CD4-positive, alpha-beta T cell treated with Interferon alpha-2 for 1 hour (primary cell): ENCODE measurements around the gene ZNF610.
"Not testable (repeated sequence)": the region's sequence is repeated elsewhere in the genome, so short reads cannot be mapped to it uniquely, and the experiment has no call there.

Experiments
- DNase-seq, 2 donors: peaks; one replicate each; pipeline ENCODE4 v3.0.0-alpha.2; 2020 to 2022

Gene ZNF610

DNA sequence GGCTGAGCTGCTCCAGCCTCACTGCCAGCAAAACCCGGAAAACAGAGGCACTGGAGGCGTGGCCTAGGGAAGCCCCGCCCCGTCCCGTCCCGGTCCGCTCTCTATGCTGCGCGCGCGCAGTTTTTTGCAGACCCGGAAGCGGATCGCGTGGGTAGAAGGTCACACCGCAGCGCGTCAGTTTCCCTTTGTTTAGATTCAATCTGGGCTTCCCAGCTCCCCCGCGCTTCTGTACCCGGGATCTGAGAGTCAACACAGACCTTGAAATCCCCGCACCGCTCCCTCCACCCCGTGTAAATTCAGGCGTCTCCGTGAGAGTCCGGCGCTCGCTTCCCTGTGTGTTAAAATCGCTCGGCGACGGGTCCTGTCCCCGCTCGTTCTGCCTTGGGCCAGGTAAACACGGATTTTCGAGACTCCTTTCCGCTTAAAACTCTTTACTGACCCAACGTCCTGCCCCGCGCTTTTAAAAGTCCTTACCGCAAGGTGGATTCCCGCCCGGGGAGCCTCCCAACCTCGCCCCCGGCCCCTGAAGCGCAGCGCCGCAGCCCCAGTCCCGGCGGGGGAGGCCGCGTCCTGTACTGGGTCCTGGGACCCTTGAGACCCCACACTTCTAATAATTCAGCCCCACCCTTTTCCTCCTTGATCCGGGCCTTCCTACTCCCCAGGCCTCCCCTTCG, at the start of gene ZNF610:
Gene ZNF610, plus strand, starts transcription at position 127 of the 674 bp plus-strand sequence. CDS start 12,930 bp downstream, outside the sequence.
- peak; percentile 85 to 87 for DNase-seq

DNA sequence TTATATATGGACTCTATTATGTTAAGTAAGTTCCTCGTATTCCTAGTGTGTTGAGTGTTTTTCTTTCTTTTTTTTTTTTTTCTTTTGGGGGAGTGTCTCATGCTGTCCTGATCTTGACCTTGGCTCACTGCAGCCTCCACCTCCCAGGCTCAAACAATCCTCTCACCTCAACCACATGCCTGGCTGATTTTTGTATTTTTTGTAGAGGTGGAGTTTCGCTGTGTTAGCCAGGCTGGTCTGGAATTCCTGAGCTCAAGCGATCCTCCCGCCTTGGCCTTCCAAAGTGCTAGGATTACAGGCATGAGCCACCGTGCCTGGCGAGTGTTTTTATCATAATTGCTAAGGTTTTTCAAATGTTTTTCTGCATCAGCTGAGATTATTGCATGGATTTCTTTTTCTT, 49.8 kb upstream of the ZNF610 start:
- DNase-seq = no peak

DNA sequence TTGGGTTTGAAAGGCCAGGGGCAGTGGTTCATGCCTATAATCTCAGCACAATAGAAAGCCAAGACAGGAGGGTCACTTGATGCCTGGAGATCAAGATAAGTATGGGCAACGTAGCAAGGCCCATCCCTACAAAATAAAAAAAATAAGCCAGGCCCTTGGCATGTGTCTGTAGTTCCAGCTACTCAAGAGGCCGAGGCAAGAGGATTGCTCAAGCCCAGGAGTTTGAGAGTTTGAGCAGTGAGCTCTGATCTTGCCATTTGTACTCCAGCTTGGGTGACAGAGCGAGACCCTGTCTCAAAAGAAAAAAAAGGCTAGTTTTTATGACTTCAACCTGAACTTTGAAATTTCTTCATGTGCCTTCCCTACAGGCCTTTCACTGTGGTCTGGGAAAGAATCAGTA, 44.3 kb upstream of the ZNF610 start:
- no peak for DNase-seq

GRCh38 chr19:52292946-52293345, 43.1 kb upstream of the ZNF610 start:
- not testable (repeated sequence) for DNase-seq

DNA sequence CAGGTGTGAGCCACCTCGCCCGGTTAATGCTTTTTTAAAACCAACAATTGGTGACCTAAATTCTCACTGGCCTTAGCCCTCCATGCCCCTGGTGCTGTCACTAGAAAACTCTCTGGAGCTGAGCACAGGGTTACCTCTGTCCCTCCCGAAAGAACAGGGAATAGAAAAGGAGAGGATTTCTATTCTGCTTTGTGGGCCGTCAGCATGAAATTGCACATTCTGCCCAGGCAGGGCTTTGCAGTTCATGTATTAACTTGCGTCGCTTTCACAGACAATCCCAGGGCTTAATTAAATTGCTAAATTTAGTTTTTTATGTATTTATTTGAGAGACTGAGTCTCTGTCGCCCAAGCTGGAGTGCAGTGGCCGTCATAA, 39.7 kb upstream of the ZNF610 start:
- DNase-seq = no peak

DNA sequence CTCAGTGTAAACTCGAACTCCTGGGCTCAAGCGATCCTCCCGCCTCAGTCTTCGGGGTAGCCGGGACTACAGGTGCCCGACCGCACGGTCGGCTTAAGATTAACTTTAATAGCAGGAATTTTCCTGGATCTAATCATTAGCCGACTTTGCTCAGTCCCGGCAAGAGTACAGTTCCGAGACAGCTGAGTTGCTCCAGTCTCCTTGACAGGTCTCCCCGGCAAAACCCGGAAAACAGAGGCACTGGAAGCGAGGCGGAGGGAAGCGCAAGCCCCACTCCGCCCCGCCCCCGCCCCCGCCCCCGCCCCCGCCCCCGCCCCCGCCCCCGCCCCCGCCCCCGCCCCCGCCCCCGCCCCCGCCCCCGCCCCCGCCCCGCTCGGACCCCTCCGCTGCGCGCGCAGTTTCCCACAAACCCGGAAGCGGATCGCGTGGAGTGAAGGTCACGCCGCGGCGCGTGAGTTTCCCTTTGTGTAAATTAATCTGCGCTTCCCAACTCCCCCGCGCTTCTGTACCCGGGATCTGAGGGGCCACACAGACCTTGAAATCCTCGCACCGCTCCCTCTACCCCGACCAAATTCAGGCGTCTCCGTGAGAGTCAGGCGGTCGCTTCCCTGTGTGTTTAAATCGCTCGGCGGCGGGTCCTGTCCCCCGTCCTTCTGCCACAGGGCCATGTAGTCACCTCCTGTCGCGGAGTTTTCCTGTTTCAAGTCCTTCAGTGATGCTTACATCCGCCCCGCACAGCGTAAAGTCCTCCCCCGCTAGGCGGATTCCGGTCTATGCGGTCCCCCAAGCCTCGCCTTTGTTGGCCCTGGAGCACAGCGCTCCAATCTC, 39.1 kb upstream of the ZNF610 start, which contains the start of gene ZNF480:
Gene ZNF480, plus strand, starts transcription at position 397 of the 828 bp plus-strand sequence. CDS start 3,244 bp downstream, outside the sequence.
- peak; percentile 83 to 87 for DNase-seq

- no peak for DNase-seq
Observed at GRCh38 chr19:52297601-52298364, 38.3 kb upstream of the ZNF610 start.

DNA sequence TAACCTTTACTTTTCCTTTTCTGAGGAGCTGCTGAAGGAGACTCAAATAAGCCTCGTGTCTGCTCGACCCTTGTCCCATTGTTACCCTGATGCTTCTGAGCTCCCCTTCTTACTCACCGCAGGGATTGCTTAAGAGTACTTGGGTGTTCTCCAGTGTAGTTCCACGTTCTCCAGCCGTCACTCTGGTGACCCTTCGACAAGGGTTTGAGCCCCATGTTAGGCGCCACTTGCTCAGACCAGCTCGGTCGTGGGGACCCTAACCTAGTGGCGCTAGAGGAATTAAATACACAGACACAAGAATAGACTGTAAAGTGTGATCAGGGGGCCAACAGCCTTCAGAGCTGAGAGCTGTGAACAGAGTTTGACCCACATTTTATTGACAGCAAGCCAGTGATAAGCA, 28.8 kb upstream of the ZNF610 start:
- DNase-seq = peak in 1 of 2 donors; percentile 20

- no peak for DNase-seq
Observed at GRCh38 chr19:52322429-52322828, 13.6 kb upstream of the ZNF610 start.

- no peak for DNase-seq
Observed at GRCh38 chr19:52331757-52332156, 4.3 kb upstream of the ZNF610 start.

DNA sequence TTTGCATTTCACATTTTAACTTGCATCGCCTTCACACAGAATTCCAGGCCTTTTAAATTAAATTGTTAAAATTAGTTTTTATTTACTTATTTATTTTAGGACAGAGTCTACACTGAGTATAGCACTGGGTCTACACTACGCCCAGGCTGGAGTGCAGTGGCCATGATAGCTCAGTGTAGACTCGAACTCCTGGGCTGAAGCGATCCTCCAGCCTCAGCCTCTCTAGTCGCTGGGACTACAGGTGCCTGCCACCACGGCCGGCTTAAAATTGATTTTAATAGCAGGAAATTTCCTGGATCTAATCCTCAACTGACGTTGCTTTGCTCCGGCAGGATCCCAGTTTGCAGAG, 301 bp upstream of the ZNF610 start:
- DNase-seq = no peak

DNA sequence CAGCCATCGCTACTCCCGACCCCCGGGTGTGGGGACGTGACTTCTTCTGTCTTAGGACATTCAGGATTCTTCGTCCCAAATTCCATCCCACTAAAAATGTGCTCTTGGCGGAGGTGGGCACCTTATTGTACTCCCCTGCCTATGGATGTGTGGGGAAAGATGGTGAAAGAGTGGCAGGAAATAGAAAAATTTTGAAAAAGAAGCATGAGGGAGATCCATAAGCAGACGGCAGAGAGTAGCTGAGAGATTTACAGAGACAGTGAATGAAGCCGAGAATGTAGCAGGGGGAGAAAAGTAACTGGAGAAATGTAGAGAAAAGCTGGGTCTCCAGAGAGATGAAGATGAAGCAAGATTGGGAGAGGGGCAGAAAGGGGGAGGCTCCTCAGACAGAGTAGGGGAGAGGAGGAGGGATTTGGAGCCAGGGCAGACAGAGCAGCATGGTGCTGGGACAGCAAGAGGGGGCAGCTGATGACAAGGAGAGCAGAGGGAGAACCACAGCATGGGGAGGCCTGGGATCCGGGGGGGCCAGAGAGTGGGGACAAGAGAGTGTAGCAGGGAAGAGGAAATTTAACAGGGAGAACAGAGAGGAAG, 843 bp downstream of the ZNF610 start:
- DNase-seq = no peak

DNA sequence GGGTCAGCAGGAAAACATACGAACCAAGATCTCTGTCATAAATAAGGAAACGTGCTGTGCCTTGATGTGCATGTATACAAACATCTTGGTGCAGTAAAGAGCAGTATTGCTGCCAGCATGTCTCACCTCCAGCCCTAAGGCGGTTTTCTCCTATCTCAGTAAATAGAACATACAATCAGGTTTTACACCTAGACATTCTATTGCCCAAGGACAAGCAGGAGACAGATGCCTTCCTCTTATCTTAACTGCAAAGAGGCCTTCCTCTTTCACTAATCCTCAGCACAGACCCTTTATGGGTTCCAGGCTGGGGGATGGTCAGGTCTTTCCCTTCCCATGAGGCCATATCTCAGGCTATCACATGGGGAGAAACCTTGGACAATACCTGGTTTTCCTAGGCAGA, 3.0 kb downstream of the ZNF610 start:
- not testable (repeated sequence) for DNase-seq

DNA sequence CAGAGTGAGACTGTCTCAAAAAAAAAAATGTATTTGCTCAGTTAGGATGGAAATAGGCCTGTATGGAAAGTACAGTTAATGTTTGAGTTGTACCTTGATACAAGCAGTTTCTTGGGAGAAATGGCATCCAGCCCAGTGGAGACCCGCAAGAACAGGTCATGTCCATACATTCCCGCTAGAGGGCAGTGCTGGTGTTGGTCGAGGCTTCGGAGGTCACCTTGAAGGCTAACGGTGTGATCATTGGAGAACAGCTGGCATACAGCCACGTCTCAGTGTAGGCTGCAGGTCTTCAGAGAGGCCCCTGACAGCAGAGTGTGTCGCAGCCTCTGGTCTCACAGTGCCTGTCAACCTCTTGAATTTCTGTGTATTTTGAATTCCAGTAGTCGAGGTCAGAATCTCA, 7.5 kb downstream of the ZNF610 start:
- peak; percentile 50 to 66 for DNase-seq

GRCh38 chr19:52345162-52345561, 9.1 kb downstream of the ZNF610 start:
- no peak for DNase-seq

GRCh38 chr19:52351512-52351911, 15.5 kb downstream of the ZNF610 start:
- no peak for DNase-seq

DNA sequence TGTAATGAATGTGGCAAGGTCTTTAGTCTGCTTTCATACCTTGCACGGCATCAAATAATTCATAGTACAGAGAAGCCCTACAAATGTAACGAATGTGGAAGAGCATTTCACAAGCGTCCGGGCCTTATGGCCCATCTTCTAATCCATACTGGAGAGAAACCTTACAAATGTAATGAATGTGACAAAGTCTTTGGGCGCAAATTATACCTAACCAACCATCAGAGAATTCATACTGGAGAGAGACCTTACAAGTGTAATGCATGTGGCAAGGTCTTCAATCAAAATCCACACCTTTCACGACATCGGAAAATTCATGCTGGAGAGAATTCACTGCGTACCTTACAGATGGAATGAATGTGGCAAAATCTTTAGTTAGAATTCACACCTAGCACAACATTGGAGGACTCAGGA, 30.4 kb downstream of the ZNF610 start:
- DNase-seq = no peak

DNA sequence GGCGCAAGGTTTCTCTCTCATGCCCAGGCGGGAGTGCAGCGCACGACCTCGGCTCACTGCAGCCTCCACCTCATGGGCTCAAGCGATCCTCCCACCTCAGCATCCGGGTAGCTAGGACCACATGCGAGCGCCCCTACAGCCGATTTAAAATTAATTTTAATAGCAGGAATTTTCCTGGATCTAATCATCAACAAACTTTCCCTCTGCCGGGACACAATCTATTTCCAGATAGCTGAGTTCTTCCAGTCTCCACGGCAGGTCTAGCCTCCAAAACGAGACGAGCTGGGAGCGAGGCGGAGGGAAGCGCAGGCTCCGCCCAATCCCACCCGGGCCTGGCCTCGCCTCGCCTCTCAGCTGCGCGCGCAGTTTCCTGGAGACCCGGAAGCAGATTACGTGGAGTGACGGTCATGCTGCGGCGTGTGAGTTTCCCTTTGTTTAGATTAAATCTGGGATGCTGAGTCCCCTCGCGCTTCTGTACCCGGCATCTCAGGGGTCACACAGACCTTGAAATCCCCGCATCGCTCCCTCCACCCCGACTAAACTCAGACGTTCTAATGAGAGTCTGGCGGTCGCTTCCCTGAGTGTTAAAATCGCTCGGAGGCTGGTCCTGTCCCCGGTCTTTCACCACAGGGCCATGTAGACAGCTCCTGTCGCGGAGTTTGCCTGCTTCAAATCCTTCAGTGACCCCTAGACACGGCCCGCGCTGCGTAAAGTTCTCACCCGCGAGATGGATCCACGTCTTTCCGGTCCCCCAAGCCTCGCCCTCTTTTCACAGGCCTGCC, 33.7 kb downstream of the ZNF610 start, which contains the start of gene ZNF880:
Gene ZNF880, plus strand, starts transcription at position 365 of the 782 bp plus-strand sequence. Its CDS starts 43 bp downstream, at position 408.
- DNase-seq = peak; percentile 90 to 91

GRCh38 chr19:52370341-52370710, 34.3 kb downstream of the ZNF610 start:
- no peak for DNase-seq

DNA sequence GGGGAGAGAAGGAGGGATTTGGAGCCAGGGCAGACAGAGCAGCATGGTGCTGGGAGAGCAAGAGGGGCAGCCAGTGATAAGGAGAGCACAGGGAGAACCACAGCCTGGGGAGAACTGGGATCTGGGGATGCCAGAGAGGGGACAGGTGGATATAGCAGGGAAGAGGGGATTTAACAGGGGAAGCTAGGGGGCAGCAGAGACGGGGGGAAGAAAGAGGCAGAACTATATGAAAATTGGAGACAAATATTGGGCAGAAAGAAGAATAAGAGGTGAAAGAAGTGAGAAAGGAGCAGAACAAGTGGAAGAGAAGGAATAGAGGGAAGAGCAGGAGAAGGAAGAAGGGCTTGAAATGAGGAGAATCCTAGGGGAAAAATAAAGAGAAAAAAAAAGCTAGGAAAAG, 55.1 kb downstream of the ZNF610 start:
- no peak for DNase-seq

DNA sequence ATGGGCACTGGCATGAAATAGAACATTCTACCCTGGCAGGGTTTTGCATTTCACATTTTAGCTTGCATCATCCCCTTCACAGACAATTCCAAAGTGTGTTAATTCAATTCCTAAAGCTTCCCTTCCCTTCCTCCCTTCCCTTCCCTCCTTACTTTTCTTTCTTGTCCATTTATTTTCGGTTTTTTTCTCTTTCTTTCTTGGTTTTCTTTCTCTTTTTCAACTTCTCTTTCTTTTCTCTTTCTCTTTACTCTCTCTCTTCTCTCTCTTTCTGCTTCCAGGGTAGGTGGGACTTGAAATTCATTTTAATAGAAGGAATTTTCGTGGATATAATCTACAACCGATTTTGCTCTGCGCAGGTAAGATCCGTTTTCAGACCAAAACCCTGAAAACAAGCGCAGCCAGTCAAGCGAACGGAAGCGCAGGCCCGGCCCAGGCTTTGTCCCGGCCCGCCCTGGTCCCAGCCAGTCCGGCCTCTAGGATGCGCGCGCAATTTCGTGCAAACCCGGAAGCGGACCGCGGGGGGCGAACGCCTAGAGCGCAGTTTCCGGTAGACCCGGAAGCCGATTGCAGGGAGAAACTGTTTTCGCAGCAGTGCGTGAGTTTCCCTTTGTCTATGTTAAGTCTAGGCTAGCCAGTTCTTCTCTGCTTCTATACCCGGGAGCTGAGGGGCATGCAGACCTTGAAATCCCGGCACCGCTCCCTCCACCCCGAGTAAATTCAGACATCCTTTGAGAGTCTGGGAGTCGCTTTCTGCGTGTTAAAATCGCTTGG, 61.5 kb downstream of the ZNF610 start, which contains the start of gene ZNF528:
Gene ZNF528, plus strand, starts transcription at position 540 of the 771 bp plus-strand sequence. CDS start 4,165 bp downstream, outside the sequence.
- peak; percentile 92 to 93 for DNase-seq
